ENCODE measurements around the gene TMEM238.

- TF ChIP-seq POLR2AphosphoS5 (IDR thresholded peaks at IDR 0.05), result no peak
- TF ChIP-seq, protein P1, sequence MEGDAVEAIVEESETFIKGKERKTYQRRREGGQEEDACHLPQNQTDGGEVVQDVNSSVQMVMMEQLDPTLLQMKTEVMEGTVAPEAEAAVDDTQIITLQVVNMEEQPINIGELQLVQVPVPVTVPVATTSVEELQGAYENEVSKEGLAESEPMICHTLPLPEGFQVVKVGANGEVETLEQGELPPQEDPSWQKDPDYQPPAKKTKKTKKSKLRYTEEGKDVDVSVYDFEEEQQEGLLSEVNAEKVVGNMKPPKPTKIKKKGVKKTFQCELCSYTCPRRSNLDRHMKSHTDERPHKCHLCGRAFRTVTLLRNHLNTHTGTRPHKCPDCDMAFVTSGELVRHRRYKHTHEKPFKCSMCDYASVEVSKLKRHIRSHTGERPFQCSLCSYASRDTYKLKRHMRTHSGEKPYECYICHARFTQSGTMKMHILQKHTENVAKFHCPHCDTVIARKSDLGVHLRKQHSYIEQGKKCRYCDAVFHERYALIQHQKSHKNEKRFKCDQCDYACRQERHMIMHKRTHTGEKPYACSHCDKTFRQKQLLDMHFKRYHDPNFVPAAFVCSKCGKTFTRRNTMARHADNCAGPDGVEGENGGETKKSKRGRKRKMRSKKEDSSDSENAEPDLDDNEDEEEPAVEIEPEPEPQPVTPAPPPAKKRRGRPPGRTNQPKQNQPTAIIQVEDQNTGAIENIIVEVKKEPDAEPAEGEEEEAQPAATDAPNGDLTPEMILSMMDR (IDR thresholded peaks at IDR 0.05 in 8 of 11, conservative IDR thresholded peaks at IDR 0.05 in 3 of 11), result peak in 1 of 11 experiments; percentile 2
- peak in 2 of 3 donors; percentile 38 to 85 for TF ChIP-seq POLR2A (IDR thresholded peaks at IDR 0.05)
Measured at GRCh38 chr19:55339889-55340783, 44.0 kb downstream of the TMEM238 start.

Data from spleen (tissue), 7 donors.